GM12865 (cell line): ENCODE data around the gene OAT.
A peak's percentile ranks its signal among the peaks of the same experiment; 100 is the strongest.

Experiments
- DNase-seq: peaks from one replicate; pipeline ENCODE4 v3.0.0; 2010; ENCODE audit warnings: low read depth
- H3K4me3 ChIP-seq: 2 replicates; pipeline ENCODE4 v1.5.1; 2011; ENCODE audit warnings: mild to moderate bottlenecking, low read depth, low read length, control low read depth
- TF ChIP-seq, protein P1 (sequence below): IDR thresholded peaks from 2 replicates; pipeline ENCODE4 v1.5.1; 2011; ENCODE audit warnings: low read length, control low read depth, low read depth, inconsistent platforms; ENCODE audit not compliant: insufficient read depth; ENCODE audit errors: missing control alignments

Gene OAT

DNA sequence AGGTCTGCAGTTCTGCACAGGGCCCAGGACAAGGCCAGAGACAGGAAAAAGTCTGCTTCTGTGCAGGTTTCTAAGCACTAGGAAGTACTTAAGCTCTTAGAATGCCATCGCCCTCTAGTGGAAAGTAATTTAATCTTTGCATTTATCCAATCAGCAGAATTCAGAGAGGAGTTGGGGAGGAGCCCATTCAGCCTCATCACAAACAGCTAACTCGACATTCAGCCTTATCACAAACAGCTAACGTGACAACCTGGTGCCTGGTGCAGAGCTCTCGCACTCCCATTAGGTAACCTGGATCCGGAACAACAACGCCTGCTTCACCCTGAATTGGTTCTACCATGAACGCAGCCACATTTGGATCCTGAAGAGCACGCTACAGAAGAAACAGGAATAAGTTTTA is 15.2 kb downstream of the OAT start:
- TF ChIP-seq, protein P1, sequence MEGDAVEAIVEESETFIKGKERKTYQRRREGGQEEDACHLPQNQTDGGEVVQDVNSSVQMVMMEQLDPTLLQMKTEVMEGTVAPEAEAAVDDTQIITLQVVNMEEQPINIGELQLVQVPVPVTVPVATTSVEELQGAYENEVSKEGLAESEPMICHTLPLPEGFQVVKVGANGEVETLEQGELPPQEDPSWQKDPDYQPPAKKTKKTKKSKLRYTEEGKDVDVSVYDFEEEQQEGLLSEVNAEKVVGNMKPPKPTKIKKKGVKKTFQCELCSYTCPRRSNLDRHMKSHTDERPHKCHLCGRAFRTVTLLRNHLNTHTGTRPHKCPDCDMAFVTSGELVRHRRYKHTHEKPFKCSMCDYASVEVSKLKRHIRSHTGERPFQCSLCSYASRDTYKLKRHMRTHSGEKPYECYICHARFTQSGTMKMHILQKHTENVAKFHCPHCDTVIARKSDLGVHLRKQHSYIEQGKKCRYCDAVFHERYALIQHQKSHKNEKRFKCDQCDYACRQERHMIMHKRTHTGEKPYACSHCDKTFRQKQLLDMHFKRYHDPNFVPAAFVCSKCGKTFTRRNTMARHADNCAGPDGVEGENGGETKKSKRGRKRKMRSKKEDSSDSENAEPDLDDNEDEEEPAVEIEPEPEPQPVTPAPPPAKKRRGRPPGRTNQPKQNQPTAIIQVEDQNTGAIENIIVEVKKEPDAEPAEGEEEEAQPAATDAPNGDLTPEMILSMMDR: peak; percentile 61
- H3K4me3 ChIP-seq: no peak overlapping the region
- peak; percentile 87 for DNase-seq

DNA sequence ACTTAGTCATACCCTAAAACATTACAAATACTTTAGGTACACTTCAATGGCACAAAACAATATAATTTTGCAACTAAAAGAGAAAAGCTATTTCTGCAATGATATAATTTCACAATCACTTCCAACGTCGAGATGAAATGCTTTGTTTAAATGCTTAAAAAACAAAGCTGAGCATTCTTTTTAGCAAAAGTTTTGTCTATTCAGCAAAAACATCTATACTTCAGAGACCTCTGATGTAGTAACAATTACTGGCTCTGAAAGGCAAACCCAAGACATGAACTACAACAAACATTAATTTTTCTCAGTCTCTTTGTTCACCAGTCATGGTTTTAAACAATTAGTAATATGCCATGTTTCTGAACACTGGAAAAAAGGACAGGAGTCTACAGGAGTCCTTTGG is 16.4 kb downstream of the OAT start:
- no peak for DNase-seq
- H3K4me3 ChIP-seq: no peak overlapping the region
- TF ChIP-seq, protein P1: no peak

DNA sequence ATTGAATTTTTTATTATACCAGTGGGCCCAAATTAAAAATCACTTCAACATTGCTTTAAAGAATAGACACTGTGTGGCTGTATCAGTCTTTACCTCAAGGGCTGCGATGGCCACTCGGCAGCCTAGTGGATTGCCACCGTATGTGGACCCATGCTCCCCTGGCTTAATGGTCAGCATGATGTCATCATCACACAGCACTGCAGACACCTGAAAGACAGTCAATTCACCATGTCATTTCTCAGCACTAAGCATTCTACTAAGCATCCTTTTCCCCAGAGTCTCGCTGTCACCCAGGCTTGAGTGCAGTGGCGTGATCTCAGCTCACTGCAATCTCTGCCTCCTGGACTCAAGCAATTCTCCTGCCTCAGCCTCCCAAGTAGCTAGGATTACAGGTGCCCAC is 17.1 kb downstream of the OAT start:
- no peak for DNase-seq
- TF ChIP-seq, protein P1: no peak
- H3K4me3 ChIP-seq: no peak overlapping the region

DNA sequence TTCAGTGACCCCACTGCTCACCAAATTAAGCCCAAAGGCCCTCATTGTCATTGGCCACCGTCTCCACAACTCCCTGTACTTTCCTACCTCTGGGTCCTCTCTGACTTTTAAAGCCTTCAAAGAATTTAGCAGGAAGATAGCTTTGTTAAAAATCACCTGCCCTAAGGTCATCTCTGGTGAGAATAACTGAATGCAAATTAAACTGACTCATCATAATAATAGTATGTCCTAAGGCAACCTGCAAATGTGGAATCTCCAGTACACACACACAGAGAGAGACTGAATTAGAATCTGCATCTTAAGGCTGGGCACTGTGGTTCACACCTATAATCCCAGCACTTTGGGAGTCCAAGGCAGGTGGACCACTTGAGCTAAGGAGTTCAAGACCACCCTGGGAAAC is 24.1 kb downstream of the OAT start:
- TF ChIP-seq, protein P1: no peak
- no peak for DNase-seq
- H3K4me3 ChIP-seq: no peak overlapping the region

DNA sequence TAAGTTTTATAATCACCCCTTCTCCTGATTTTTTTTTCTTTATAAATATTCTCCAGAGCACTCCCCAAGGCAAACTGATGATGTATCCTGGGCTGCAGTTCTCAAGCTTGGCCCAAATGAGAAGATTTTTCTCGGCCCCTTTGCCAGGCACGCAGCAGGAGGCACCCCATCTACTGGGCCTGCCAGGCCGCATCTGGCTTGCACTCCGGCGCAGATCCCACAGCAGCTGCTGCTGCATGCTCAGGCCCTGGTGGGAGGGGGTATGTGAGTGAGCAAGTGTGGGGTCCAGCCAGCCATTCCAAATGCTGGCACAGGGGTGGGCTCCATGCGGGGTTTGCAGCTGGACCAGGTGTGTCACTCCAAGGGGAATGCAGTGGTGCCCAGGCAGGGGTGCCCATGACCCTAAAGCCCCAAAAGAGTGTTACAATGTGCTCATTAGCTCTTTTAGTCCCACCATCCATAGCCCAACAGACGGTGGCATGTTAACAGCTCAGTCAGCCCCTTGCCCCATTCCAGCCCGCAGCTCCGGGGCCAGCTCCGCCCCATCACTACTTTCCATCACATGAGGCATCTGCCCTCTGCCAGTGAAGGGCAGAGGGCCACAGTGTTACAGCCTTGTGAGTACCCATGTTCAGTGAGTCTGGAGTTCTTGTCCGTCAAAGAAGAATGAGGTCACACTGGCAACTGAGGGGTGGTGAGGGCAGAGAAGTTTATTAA is 25.9 kb downstream of the OAT start:
- H3K4me3 ChIP-seq: no peak overlapping the region
- no peak for DNase-seq
- TF ChIP-seq, protein P1: no peak

DNA sequence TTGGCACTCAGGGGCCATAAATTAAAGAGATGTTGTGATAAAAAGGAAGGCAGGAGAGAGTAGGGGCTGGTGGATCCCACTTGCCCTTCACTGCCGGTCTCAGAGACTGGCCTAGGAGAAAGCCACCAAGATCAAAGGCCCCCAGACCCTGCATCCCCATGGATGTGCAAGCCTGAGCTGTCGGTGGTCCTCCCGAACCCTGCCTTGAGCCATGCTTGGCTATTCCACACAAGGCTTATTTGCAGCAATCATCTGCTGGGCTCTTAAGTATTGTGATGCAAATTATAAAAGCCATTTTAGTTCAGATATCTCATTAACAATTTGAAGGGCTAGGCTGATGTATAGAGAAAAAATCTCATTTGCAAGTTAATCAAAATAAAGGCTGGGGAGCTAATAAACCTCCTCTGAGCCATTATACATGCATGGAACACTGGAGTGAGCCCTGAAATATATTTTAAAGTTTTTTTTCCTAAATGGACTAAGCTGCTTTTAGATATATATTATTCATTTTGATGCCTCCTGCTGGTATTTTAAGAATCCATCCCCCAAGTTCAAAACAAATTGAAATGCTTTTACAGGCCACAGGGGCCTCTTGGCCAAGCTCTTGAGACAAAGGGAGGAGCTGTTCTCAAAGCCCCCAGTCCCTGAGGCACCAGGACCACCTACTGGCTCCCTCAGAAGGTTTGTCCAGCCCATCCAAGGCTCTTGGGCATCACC is 28.1 kb downstream of the OAT start:
- DNase-seq: no peak
- TF ChIP-seq, protein P1: no peak
- H3K4me3 ChIP-seq: no peak overlapping the region
